GM19239 (cell line): ENCODE results near the gene EMILIN2.

Experiments
- DNase-seq: peaks from one replicate; pipeline ENCODE4 v3.0.0; 2011; ENCODE audit warnings: low spot score; ENCODE audit not compliant: insufficient read length
- FAIRE-seq: peaks from 2 replicates; lab custom pipeline; 2011; peaks lifted over from hg19 to GRCh38; lab: Jason Lieb, UNC

The EMILIN2 gene

GRCh38 chr18:2935438-2936192 lies 88.8 kb downstream of the EMILIN2 start:
- no peak for FAIRE-seq
- DNase-seq = no peak

DNA sequence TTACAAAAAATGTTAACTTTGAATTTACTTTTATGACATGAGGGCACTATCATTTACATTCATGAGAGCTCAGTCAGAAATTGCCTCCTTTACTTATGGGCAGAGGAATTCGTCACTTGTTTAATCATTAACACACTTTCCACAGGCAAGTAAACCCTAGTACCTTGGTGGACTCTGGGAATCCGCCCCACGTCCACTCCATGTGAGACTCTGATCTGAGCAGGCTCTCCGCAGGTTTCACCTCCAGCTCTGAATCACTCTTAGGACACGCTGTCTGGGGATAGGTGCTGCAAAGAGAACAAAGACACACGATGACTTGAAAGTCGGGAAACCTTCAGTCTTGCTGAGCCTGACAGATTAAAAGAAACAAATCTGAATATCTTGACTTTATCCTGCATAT lies 92.5 kb downstream of the EMILIN2 start:
- no peak for FAIRE-seq

GRCh38 chr18:2948038-2948437 lies 101.2 kb downstream of the EMILIN2 start:
- FAIRE-seq = no peak
- no peak for DNase-seq

More for the DNA sequence above, 92.5 kb downstream of the EMILIN2 start:
- DNase-seq = no peak

- FAIRE-seq (no peak), DNase-seq (no peak)
These were observed 105.8 kb downstream of the EMILIN2 start for GRCh38 chr18:2952605-2953004.

GRCh38 chr18:2953935-2954653 lies 107.3 kb downstream of the EMILIN2 start:
- no peak for FAIRE-seq
- DNase-seq = no peak

- DNase-seq = no peak
- FAIRE-seq = no peak
These were observed 108.3 kb downstream of the EMILIN2 start for GRCh38 chr18:2954869-2955645.

- DNase-seq (no peak), FAIRE-seq (no peak)
These were observed 109.2 kb downstream of the EMILIN2 start for GRCh38 chr18:2956056-2956455.

DNA sequence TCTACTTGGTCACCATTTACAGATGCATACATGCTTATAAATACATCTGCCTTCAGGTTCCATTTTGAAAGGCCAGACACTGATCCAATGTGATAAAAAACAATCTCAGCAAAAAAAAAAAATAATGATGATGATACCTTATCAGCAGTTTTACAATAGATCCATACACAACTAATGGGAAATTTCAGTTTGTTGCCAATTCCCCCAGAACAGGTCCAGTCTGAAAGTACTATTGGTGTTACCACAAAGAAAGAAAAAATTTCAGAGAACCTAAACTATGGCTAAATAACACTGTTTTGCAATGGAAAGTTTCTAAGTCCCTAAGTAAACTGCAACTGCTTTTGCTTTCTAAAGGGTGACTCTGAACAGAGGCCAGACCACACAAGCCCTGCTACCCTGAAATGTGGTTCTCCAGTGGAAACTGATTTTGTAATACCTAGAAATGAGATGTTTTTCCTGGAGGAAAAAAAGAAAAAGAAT lies 112.1 kb downstream of the EMILIN2 start:
- FAIRE-seq (peak; percentile 93), DNase-seq (no peak)

DNA sequence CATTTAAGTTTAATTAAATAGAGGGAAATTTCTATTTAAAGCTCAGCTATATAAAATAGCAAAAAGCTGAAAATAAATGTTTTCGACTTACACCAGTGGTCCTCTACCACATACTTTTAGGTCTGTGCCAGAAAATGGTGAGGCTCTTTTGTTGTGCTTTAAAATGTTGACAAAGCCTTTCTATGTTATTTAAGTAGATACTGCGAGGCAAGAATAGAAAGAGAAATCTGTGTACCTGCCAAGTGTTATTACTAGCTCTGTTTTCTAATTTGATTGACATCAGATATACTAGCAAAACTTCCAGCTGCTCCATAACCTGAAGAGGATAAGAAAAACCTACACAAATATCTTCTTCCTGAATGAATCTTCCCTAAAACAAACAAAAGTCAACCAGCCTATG lies 112.5 kb downstream of the EMILIN2 start:
- DNase-seq = no peak
- no peak for FAIRE-seq

- DNase-seq (no peak), FAIRE-seq (peak; percentile 73)
These were observed 114.3 kb downstream of the EMILIN2 start for GRCh38 chr18:2960983-2961696.

GRCh38 chr18:2961821-2962220 lies 115.0 kb downstream of the EMILIN2 start:
- DNase-seq (no peak), FAIRE-seq (peak; percentile 86)

DNA sequence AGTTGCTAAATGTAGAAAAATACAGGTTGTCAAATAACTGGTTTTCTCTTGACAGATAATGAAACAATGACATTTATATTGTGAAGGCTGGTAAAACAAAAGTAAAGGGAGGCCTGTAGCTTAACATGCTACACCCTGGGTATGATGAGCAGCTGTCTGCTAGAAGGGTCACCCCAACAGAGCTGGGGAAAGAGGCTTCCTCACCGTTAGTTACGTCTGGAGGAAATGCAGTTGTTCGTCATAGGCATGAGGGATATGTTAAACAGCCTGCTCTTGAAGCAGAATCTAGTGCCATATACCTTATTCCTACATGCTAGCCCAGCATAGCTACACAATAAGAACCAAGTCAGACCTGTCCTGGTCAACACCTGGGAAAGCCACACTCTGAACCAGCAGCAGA lies 116.2 kb downstream of the EMILIN2 start:
- DNase-seq = no peak
- FAIRE-seq = peak; percentile 94

- FAIRE-seq (no peak), DNase-seq (no peak)
These were observed 117.7 kb downstream of the EMILIN2 start for GRCh38 chr18:2964361-2965010.
